Measurements from ENCODE around the gene GTPBP6.
"Not testable (repeated sequence)": the region's sequence is repeated elsewhere in the genome, so short reads cannot be mapped to it uniquely, and the experiment has no call there.

The GTPBP6 gene

DNA sequence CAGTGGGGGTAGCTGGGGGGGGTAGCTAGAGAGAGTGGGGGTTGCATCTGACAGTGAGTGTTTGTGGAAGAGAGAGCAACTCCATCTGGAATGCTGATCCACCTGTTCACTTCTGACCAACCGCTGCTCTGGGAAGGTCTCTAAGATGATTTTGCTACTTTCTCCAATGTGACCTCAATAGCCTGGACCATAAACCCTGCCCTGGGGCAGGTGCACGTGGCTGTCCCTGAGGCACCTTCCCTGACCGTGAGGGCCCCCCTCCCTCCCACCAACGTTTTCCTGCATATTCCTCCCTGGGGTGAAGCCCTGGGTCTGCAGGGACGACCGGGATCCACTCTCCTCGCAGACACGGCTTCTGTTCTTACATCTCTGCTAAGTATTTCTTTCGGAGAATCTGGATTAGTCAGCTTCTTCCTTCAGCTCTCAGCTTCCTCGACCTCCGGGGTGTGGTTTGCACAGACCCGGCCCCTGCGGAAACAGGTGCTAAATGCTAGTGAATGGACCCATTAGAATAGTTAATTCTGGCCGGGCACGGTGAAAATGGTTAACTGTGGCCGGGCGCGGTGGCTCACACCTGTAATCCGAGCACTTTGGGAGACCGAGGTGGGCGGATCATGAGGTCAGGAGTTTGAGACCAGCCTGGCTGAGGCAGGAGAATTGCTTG is 58.8 kb downstream of the GTPBP6 start:
- H3K4me3 ChIP-seq (ENCODE audit: low read depth, low read length), result no peak overlapping the region
- TF ChIP-seq CTCF (IDR thresholded peaks at IDR 0.05; ENCODE audit: borderline replicate concordance, insufficient read depth, low read depth, low read length), result no peak

DNA sequence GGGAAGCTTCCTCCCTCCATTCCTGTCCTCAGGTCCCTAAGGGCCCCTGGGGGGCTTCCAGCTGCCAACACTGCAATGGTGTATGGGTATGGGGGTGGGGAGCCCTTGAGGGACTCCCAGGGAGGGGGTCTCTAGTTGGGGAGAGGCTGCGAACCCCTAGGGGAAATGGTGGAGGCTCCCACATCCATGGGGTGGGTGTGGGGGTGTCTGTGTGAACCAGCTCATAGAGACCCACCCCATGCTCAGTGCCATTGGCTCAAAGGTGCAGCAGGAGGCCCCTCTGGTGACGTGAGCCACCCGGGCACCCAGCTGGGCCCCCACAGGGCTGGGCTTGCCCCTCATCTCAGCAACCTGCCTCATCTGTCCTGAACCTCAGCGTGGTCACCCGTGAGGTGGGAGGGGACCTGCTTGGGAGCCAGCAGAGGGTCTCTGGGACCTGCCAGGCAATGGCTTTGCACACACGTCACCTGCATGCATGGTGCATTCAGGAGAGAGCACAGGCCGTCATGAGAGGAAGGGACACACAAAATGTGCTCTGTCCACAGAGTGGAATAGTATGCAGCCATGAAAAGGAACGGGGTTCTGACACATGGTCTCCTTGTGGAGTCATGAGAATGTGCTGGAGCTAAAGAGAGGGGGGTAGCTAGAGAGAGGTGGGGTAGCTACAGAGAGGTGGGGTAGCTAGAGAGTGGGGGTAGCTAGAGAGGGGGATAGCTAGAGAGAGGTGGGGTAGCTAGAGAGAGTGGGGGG is 60.1 kb downstream of the GTPBP6 start:
- no peak for TF ChIP-seq CTCF (IDR thresholded peaks at IDR 0.05; ENCODE audit: borderline replicate concordance, insufficient read depth, low read depth, low read length)
- no peak overlapping the region for H3K4me3 ChIP-seq (ENCODE audit: low read depth, low read length)

DNA sequence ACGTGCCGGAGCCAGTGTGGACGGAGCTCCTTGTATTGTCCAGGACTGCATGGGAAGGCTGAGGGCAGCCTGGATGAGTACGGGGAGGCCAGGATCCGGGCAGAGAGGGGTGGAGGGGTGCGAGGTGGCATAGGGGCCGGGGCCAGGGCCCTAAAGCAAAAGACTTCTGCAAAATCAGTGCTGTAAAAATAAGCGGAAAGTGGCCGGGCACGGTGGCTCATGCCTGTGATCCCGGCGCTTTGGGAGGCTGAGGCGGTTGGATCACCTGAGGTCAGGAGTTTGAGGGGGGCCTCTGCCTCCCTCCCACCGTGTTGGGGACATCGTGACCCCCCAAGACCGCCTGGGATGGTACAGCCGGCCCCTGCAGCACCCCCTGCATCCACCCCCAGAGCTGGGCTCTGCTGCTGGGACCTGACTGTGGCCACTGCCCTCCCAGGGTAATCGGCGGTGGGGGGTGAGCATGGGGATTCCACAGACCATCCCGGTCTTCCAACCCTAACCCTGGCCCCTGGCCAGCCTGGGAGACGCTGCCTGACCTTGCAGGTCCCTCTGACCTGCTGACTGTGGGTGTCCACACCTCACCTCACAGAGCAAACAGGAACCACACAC is 60.8 kb downstream of the GTPBP6 start:
- TF ChIP-seq CTCF (IDR thresholded peaks at IDR 0.05; ENCODE audit: borderline replicate concordance, insufficient read depth, low read depth, low read length), result no peak
- H3K4me3 ChIP-seq (ENCODE audit: low read depth, low read length), result no peak overlapping the region

- not testable (repeated sequence) for H3K4me3 ChIP-seq (ENCODE audit: low read depth, low read length)
These were observed 61.5 kb downstream of the GTPBP6 start for GRCh38 chrX:257054-257453.

DNA sequence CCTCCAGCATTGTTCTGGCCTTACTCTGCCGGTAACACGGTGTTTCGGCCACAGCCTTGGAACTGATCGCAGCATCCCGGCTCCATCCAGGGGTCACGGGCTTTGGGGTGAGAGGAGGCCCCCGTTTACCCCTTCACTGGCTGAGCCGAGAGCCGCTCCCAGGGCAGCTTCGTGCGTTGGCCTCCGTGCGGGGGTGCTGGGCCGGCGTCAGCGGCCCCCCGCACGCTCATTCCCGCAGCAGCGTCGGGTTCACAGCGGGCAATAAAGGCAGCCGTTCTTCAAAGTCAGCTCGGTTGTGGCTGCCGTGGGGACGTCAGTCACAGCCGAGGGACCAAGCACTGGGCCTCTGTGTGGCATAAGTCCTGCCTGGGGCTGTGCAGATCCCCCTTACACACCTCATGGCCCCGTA is 62.7 kb downstream of the GTPBP6 start:
- H3K4me3 ChIP-seq (ENCODE audit: low read depth, low read length), result no peak overlapping the region
- no peak for TF ChIP-seq CTCF (IDR thresholded peaks at IDR 0.05; ENCODE audit: borderline replicate concordance, insufficient read depth, low read depth, low read length)
